ENCODE measurements around the gene TBCD.
"Not testable (repeated sequence)": the region's sequence is repeated elsewhere in the genome, so short reads cannot be mapped to it uniquely, and the experiment has no call there.

Gene TBCD

DNA sequence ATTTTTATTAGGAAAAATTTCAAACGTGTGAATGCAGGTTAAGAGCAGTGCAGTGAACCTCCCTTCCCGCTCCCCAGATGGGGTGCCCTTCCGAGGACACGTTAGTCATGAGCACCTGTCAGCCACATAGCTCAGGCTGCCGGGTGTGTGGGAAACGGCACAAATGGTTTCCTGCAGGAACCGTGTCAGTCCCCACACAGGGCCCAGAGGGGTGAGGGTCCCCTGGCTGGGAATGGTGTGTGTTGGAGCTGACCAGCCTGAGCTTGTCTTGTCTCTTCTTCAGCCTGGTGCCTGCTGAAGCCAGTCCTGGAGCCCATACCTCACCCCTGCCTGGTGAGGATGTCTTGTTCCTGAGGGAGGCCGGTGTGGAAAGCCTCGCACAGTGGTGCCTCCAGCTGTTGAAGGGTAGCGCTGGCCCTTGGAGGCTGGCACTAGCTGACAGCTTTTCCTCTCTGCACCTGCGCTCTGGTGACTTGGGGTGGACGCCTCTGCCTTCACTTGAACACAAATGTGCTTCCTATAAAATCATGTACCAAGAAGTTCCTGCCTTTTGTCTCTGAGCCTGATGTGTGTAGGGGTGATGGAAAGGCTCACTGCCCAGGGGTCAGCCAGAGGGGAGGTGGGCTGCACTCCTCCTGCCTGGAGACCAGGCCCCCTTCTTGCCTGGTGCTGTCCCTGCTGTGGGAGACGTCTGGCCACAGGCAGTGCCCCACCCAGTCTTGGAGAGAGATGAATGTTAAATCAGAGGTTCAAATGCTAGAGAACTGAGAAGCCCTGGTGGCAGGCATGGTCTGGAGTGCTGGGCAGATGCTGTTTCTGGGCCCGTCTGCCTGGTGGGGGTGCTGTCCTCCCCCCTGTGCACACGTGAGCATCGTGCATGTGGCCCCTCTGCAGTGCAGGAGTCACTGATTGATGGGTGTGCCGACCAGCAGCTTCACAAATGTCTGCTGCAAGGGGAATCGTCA, 190.6 kb downstream of the TBCD start:
- H3K4me1 ChIP-seq = no peaks in the 10 kb centered on the region
- no peak overlapping the region for H3K4me3 ChIP-seq
- DNase-seq (ENCODE audit: low spot score in 2 of 2) = no peak
- H3K9me3 ChIP-seq = peaks cover 14% of the 10 kb centered on the region
- H3K36me3 ChIP-seq (replicated peaks) = peaks cover 78% of the 10 kb centered on the region
- no peaks in the 10 kb centered on the region for H3K27me3 ChIP-seq (ENCODE audit: low read depth)
- in situ Hi-C loops (cut with MboI; ENCODE audit: low sequenced_read_pairs) = no loop called here

DNA sequence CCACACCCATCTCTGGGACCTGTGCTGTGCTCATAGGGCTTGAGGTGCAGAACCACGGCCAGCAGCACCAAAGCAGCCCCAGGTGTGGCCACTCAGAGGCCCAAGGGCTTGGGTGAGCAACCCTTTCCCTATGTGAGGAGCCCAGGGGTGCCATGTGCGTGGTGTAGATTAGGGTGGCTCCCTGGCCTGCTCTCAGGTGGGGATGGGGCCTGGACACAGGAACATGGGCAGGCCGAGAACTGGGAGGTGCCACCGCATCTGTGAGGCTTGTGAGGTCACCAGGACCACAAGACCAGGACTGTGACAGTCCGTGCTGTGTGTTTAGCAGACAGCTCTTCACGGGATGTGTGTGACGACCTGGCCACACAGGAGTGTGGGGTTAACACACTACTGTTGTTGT, 191.5 kb downstream of the TBCD start:
- H3K36me3 ChIP-seq (replicated peaks) = peaks cover 71% of the 10 kb centered on the region
- H3K4me1 ChIP-seq = no peaks in the 10 kb centered on the region
- in situ Hi-C loops (cut with MboI; ENCODE audit: low sequenced_read_pairs) = no loop called here
- H3K9me3 ChIP-seq = peaks cover 14% of the 10 kb centered on the region
- no peak for DNase-seq (ENCODE audit: low spot score in 2 of 2)
- no peak overlapping the region for H3K4me3 ChIP-seq
- H3K27me3 ChIP-seq (ENCODE audit: low read depth) = no peaks in the 10 kb centered on the region

DNA sequence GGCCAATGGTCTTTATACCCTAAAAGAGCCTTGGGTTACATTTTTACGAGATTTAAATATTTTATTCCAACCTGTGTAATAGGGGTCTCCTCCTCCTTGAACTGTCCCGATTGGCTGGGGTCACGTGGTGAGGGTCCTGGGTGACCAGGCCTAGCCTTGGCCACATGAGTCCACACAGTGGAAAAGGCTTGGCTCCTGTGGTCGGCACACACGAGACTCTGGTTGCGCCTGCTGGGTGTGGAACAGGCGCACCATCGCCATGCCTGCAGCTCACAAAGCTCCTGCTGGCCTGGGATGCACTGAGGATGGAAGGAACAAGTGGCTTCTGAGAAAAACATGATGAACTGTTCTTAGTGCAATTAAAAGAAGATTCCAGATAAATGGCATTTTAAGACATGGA, 191.9 kb downstream of the TBCD start:
- Histone ChIP-seq H3K4me3 (no peak overlapping the region), H3K4me1 (no peaks in the 10 kb centered on the region), H3K36me3 (replicated peaks) (peaks cover 67% of the 10 kb centered on the region), H3K9me3 (peaks cover 14% of the 10 kb centered on the region), H3K27me3 (ENCODE audit: low read depth) (no peaks in the 10 kb centered on the region)
- in situ Hi-C loops (cut with MboI; ENCODE audit: low sequenced_read_pairs) = no loop called here
- no peak for DNase-seq (ENCODE audit: low spot score in 2 of 2)

DNA sequence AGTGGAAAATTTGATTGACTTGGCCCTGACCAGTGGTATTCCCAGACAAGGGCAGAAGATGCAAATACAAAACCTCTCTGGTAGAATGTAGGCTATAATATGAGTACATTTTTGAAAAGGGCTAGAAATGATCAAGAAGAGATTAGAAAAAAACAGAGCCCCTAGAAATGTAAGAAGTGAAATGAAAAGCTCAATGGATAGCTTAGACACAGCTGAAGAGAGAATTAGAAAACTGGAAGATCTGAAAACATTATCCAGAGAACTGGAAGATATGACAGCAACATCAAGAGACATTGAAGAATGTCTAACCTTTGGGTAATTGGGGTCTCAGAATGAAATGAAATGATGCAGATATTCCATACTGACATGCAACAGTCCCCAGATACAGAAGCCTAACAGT, 193.1 kb downstream of the TBCD start:
- Histone ChIP-seq H3K9me3 (peaks cover 14% of the 10 kb centered on the region), H3K27me3 (ENCODE audit: low read depth) (no peaks in the 10 kb centered on the region), H3K4me3 (no peak overlapping the region), H3K4me1 (no peaks in the 10 kb centered on the region), H3K36me3 (replicated peaks) (peaks cover 55% of the 10 kb centered on the region)
- in situ Hi-C loops (cut with MboI; ENCODE audit: low sequenced_read_pairs) = no loop called here
- no peak for DNase-seq (ENCODE audit: low spot score in 2 of 2)

DNA sequence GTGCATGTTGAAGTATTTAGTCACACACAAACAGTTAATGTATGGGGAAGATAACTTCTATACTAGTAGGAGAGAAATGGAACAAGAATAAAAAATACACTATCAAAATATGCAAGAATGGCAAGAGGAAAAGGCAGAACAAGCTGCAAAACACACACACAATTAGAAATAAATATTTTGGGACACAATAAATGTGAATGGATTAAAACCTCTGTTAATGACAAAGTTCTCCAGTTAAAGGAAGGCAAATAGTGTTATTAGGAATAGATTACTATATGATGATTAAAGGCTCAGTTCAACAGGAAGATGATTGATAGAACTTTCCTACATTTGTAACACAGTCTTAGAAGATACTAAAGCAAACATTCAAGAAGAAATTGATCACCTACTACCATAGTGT, 194.2 kb downstream of the TBCD start:
- Histone ChIP-seq H3K27me3 (ENCODE audit: low read depth) (no peaks in the 10 kb centered on the region), H3K36me3 (replicated peaks) (peaks cover 44% of the 10 kb centered on the region), H3K4me3 (no peak overlapping the region), H3K4me1 (no peaks in the 10 kb centered on the region), H3K9me3 (peaks cover 18% of the 10 kb centered on the region)
- in situ Hi-C loops (cut with MboI; ENCODE audit: low sequenced_read_pairs) = no loop called here
- no peak for DNase-seq (ENCODE audit: low spot score in 2 of 2)

DNA sequence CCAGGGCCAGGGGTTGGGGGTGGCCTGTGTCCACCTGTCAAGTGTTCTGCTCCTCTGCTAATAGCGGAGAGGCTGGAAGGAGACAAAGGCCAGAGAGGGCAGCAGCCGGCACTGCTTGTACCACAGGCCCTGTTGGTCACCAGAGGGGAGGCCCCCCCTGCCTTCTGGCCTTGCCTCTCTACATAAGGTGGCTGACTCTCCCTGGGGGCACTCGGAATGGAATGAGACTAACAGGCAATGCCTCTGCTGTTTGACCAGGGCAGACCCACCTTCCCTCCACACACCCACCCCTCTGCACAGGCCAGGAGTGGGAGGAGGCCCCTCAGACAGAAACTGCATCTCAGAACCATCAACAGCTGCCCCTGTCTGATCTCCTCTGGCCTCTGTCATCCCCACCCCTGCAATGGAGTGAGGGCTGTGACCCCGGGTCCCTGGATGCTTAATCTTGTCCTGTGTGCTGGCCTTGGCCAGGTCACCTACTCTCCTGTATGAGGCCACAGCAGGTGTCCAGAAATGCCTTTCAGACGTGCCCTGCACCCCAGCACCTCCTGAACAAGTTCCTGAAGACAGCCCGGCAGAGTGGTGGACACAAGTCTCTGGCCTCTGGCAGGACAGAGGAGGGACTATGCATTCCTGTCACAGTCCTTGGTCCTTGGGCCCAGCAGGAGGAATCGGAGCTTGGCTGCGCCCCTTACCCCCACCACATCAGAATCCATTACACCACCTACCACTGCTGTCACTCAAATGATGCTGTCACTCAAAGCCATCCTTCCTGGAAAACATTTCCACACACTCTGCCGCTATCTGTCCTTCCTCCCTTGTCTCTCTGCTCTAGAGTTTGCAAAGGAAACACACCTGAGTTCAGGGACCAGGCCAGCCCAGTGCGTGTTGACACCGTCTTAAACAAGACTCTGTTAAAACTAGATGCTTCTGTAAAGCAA, 195.5 kb downstream of the TBCD start:
- Histone ChIP-seq H3K27me3 (ENCODE audit: low read depth) (no peaks in the 10 kb centered on the region), H3K9me3 (peaks cover 20% of the 10 kb centered on the region), H3K4me3 (no peak overlapping the region), H3K36me3 (replicated peaks) (peaks cover 31% of the 10 kb centered on the region), H3K4me1 (no peaks in the 10 kb centered on the region)
- DNase-seq (ENCODE audit: low spot score in 2 of 2) = no peak
- in situ Hi-C loops (cut with MboI; ENCODE audit: low sequenced_read_pairs) = no loop called here

DNA sequence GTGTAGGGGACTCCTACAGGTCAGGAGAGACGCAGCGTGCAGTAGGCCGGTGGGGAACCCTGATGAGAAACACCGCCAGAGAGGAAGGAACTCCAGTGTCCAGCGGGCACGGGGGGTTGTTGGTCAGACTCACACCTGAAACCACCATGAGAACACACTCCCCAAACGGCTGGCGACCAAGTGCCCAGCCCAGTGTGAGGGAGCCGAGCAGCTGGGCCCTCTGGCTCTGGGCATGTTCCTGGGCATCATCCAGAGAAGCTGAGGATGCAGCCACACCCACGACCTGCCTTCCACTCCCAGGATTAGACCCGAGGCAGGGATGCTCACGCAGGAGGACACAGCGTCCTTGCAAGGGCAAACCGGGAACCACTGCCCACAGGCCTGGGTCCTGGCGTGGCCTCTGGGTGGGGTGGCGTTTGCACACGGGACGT, 196.2 kb downstream of the TBCD start:
- DNase-seq (ENCODE audit: low spot score in 2 of 2) = no peak
- in situ Hi-C loops (cut with MboI; ENCODE audit: low sequenced_read_pairs) = no loop called here
- Histone ChIP-seq H3K9me3 (peaks cover 20% of the 10 kb centered on the region), H3K27me3 (ENCODE audit: low read depth) (no peaks in the 10 kb centered on the region), H3K4me1 (no peaks in the 10 kb centered on the region), H3K36me3 (replicated peaks) (peaks cover 23% of the 10 kb centered on the region), H3K4me3 (no peak overlapping the region)

DNA sequence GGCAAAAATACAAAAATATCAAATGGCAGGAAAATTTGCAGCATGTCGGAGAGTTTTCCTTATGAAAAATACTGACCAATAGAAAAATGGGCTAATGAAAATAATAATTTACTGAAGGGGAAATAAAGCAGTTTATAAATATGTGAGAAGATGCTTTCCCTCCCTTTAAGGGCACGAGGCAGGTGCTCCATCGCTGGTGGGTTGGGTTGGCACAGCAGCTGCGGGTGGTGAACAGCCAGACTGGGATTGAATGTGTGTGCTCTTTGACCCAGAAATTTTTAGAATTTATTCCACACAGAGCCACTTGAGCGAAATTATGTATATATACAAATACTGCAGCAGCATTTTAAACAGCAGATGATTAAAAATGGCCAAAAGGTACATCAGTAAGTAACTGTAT, 197.1 kb downstream of the TBCD start:
- H3K4me3 ChIP-seq = no peak overlapping the region
- no peaks in the 10 kb centered on the region for H3K4me1 ChIP-seq
- in situ Hi-C loops (cut with MboI; ENCODE audit: low sequenced_read_pairs) = no loop called here
- no peak for DNase-seq (ENCODE audit: low spot score in 2 of 2)
- no peaks in the 10 kb centered on the region for H3K27me3 ChIP-seq (ENCODE audit: low read depth)
- H3K9me3 ChIP-seq = peaks cover 20% of the 10 kb centered on the region
- H3K36me3 ChIP-seq (replicated peaks) = peaks cover 15% of the 10 kb centered on the region

DNA sequence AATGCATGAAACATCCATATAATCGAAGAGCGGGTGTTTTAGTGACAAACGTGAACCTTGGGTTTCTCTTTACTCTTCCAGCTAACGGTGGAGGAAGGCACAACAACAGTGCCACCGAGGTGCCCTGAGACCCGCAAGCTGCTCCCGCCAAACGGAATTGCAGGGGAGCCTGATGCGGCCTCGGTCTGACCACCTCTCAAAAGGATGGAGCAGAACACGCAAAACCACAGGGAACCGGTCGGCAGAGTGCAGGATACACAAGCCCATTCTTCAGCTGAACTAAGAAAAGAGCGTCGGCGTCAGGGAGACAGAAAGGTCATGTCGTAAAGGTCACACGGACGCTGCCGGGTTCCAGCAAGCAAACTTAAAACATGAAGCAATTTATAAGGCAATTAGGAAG, 197.5 kb downstream of the TBCD start:
- in situ Hi-C loops (cut with MboI; ENCODE audit: low sequenced_read_pairs) = no loop called here
- H3K9me3 ChIP-seq = peaks cover 16% of the 10 kb centered on the region
- peaks cover 11% of the 10 kb centered on the region for H3K36me3 ChIP-seq (replicated peaks)

DNA sequence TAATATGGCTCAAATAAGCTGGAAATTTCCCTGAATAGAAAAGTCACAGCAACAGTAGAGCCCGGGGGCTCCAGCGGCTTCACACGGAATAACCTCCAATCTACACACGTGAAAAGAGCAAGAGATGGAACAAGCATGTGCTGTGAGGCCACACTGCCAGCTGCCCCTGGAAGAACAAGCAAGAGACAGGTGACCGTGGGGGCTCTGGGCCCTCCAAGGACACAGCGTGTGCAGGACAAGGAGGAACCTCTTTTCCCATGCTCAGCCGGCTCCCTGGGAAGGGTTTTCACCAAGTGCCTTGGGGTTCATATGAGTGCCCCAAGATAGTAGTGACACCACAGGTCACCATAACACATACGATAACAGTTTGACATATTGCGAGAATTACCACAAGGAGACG, 198.1 kb downstream of the TBCD start:
- Histone ChIP-seq H3K9me3 (peaks cover 16% of the 10 kb centered on the region), H3K4me3 (no peak overlapping the region), H3K36me3 (replicated peaks) (peaks cover 5% of the 10 kb centered on the region), H3K4me1 (no peaks in the 10 kb centered on the region), H3K27me3 (ENCODE audit: low read depth) (no peaks in the 10 kb centered on the region)
- no peak for DNase-seq (ENCODE audit: low spot score in 2 of 2)
- in situ Hi-C loops (cut with MboI; ENCODE audit: low sequenced_read_pairs) = no loop called here

More for the DNA sequence above, 197.5 kb downstream of the TBCD start:
- no peak for DNase-seq (ENCODE audit: low spot score in 2 of 2)
- H3K4me1 ChIP-seq = no peaks in the 10 kb centered on the region
- H3K4me3 ChIP-seq = no peak overlapping the region
- H3K27me3 ChIP-seq (ENCODE audit: low read depth) = no peaks in the 10 kb centered on the region

DNA sequence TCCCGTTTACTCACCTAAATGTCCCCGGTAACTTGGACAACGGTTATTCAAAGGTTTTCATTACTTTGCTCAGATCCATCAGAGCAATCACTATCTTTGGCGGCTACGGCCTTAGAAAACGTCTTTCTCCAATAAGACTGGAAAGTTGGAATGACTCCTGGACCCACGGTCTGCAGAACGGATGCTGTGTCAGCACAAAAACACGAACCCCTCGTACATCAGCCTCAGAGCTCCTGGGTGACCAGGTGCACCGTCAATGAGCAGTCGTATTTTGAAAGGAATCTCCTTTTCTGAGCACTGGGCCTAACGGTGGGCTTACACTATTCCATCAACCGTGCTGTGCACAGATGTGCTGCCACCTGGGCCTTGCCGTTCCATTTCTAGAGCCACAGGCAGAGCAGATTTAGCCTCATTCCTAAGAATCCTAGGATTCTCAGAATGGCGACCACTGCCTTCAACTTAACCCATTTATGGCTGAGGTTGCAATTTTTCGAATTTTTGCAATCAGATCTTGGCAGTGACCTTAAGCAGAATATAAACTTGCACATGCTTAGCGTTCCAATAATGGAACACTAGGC, 198.7 kb downstream of the TBCD start:
- Histone ChIP-seq H3K9me3 (peaks cover 12% of the 10 kb centered on the region; the same call in 1 of the 2 replicates), H3K27me3 (ENCODE audit: low read depth) (no peaks in the 10 kb centered on the region), H3K36me3 (replicated peaks) (peaks cover 2% of the 10 kb centered on the region), H3K4me3 (no peak overlapping the region), H3K4me1 (no peaks in the 10 kb centered on the region)
- in situ Hi-C loops (cut with MboI; ENCODE audit: low sequenced_read_pairs) = no loop called here
- DNase-seq (ENCODE audit: low spot score in 2 of 2) = no peak

DNA sequence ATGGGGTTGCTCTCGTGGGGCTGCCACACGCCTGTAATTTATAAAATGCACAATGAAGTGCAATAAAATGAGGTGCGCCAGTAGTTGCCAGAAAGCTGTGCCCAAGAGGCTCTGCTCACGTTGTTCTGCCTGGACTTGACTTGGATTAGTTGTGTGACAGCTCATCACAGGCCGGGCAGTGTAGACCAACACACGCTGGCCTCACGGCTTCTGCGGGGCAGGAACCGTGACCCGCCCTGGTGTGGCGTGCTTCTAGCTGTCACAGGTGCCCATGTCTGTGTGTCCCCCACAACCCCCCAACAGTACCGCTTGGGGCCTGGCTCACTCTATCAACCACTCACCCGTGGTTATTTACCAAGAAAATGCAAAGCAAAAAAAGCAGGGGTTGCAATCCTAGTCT, 200.2 kb downstream of the TBCD start:
- in situ Hi-C loops (cut with MboI; ENCODE audit: low sequenced_read_pairs) = no loop called here
- DNase-seq (ENCODE audit: low spot score in 2 of 2) = no peak
- Histone ChIP-seq H3K27me3 (ENCODE audit: low read depth) (no peaks in the 10 kb centered on the region), H3K4me3 (no peak overlapping the region), H3K4me1 (no peaks in the 10 kb centered on the region), H3K9me3 (peaks cover 8% of the 10 kb centered on the region; the same call in 1 of the 2 replicates), H3K36me3 (replicated peaks) (peaks cover 2% of the 10 kb centered on the region; the same call in 1 of the 2 replicates)

DNA sequence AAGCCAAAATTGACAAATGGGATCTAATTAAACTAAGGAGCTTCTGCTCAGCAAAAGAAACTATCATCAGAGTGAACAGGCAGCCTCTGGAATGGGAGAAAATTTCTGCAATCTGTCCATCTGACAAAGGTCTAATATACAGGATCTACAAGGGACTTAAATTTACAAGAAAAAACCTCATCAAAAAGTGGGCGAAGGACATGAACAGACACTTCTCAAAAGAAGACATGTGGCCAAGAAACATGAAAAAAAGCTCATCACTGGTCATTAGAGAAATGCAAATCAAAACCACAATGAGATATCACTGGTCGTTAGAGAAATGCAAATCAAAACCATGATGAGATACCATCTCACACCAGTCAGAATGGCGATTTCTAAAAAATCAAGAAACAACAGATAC, 203.2 kb downstream of the TBCD start:
- H3K9me3 ChIP-seq; H3K36me3 ChIP-seq (replicated peaks); in situ Hi-C loops (cut with MboI; ENCODE audit: low sequenced_read_pairs); H3K27me3 ChIP-seq (ENCODE audit: low read depth); H3K4me3 ChIP-seq; H3K4me1 ChIP-seq; DNase-seq (ENCODE audit: low spot score in 2 of 2): not testable (repeated sequence)

Data from HAP-1 (cell line).